HG02981 (cell line): ENCODE data around the gene RHEB.

Experiments
- ATAC-seq: cut with Tn5 transposase; IDR thresholded peaks from one replicate; pipeline ENCODE4 v1.9.1; 2021; ENCODE audit warnings: mild to moderate bottlenecking, moderate library complexity; ENCODE audit not compliant: unreplicated experiment

Gene RHEB

GRCh38 chr7:151451626-151452571 is 67.8 kb downstream of the RHEB start:
- ATAC-seq = no peak

DNA sequence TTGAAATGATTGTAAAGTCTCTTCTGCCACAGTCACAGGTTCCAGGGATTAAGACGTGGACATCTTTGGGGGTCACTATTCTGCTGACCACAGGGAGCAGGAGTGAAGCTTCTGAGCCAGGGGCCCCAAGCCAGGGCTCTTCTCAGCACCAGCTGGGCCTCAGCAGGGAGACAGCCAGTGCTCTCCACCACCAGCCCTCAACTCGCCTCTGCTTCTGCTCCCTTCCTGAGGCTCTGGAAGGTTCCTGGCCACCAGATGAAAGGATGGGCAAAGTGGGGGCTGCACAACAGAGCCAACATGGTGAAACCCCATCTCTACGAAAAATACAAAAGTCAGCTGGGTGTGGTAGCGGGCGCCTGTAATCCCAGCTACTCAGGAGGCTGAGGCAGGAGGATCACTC is 68.5 kb downstream of the RHEB start:
- ATAC-seq = no peak

DNA sequence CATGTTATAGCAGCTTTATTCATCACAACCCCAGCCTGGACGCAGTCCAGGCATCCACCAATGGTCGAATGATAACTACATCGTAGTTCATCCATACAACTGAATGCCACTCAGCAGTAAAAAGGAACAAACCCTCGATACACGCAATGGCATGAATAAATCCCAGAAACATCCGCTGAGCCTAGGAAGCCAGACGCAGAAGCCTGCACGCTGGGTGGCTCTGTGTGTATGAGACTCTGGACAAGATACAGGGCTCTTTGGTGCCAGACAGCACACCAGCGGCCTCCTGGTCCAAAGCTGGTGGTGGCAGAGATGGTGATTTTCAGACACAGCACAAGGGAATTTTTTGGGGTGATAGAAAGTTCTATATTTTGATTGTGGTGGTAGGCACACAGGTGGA is 69.7 kb downstream of the RHEB start:
- ATAC-seq = no peak

- peak; percentile 59 for ATAC-seq
These were observed 71.1 kb downstream of the RHEB start for GRCh38 chr7:151448261-151449252.

- ATAC-seq = no peak
These were observed 71.8 kb downstream of the RHEB start for GRCh38 chr7:151447901-151448260.

DNA sequence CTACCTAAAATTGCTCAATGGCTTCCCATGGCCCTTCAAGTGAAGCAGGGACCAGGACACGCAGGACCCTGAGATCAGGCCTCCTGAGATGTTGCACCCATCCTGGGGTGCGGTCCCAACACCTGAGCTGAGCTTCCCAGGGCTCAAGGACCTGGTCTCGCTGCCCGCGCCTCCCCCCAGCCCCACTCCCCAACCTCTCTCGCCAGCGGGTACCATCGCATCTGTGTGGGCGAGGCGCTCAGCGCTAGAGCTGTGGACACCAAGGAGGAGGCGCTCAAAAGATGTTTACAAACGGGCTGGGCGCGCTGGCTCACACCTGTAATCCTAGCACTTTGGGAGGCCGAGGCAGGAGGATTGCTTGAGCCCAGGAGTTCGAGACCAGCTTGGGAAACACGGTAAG is 72.4 kb downstream of the RHEB start:
- ATAC-seq = no peak

- ATAC-seq = no peak
These were observed 73.3 kb downstream of the RHEB start for GRCh38 chr7:151446412-151446811.

DNA sequence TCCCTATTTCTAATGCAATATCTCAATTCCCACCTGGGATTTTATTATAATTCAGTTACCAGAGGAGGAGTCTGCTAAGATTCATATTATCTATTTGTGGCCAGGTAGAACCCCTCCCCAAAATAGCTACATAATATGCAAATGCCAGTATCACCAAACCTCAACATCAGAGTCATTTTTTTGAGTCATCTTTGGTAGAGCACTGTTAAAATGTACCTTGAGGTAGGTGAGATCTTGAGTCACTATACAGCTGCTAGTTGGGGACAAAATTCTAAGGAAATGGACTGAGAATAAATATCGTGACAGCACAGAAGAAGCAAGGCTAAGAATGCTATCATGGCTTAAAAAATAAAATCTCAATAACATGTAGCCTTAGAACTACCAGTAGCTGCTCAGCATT is 75.1 kb downstream of the RHEB start:
- no peak for ATAC-seq

GRCh38 chr7:151442776-151443496 is 76.8 kb downstream of the RHEB start:
- no peak for ATAC-seq

DNA sequence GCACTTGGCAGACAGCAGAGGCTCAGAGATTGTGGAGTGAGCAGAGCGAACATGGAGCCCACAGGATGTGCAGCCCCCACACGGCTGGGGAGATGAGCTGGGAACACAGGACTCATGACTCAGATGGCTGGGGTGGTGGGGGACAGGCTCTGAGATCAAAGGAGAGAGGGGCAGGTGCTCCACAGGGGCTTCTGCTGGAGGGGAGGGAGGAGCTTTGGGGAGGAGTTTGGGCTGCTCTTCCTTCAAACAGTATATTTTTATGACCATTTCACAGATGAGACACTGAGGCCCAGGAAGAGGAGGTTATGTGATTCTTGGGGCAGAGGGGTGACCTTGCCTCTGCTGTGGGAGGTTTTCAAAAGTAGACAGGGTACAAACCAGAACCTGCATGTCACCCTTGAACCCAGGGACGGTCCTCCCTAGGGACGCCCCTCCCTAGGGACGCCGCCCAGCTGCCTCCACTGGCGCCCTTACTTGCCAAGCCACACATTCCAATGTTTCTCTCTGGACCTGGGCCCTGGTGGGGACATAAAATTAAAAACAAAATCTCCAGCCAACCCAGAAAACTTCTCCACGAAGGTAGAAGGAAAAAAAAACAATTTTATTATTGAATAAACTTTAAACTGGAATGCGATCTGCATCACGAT is 78.8 kb downstream of the RHEB start:
- no peak for ATAC-seq

DNA sequence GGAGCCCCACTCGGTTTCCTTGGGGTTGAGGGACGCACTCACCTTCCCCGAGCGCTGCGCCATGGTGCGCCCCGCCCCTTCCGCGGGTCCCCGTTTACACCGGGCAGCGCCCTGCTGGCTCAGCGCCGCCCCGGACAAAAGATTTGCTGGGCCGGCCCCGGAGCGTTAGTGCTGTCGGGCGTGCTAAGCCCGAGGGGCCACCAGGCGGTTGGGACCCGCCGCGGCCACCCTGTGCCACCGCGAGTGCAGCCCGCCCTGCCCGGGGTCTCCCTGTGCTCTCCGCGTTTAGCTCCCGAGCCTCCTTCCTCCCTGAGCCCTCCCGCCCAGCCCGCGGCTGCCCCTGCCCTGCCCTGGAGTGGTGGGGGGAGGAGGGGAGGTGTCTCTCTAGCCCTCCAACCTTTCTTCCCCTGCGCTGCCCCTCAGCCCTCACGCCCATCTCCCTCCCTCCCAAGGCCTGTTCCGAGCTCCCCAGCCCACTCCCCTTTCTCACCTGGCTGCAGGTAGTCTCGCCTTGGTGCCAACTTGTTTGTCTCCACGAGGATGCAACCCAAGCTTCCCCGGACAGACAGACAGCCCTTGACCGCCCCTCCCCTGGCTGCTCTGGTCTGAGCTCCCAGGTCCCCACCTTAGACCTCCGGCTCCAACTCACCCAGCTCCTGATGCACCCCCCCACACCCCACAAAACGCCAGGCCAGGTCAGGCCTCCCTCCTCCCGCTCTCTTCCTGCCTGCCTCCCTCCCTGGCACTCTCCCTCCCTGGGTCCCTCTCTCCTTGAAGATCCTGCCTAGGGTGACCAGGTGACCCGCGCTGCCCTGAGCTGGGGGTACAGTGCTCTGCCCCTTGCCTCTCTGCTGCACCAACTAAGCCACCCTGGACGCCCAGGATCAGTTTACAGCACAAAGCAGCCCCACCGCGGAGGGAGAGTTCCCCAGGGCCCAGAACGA is 79.6 kb downstream of the RHEB start, which contains the start of gene CRYGN:
TSS of gene CRYGN (minus strand) at position 287 of the 944 bp plus-strand sequence. CDS start at position 63, 224 bp downstream.
- ATAC-seq = no peak

- no peak for ATAC-seq
These were observed 80.7 kb downstream of the RHEB start for GRCh38 chr7:151438864-151439601.

GRCh38 chr7:151437866-151438516 is 81.7 kb downstream of the RHEB start:
- ATAC-seq = no peak

GRCh38 chr7:151437159-151437553 is 82.5 kb downstream of the RHEB start:
- ATAC-seq = no peak

GRCh38 chr7:151436446-151437158 is 83.1 kb downstream of the RHEB start:
- ATAC-seq = no peak

GRCh38 chr7:151435971-151436370 is 83.7 kb downstream of the RHEB start:
- ATAC-seq = no peak
